NK-92 treated with Interleukin-12 subunit alpha and Interleukin-12 subunit beta, amount 100 ng/mL, for 24 hours (cell line): ENCODE data around the gene CREB5.

ENCODE experiments used
- DNase-seq: peaks from one replicate; lab custom pipeline; 2025; lab: John Stamatoyannopoulos, UW

The CREB5 gene

DNA sequence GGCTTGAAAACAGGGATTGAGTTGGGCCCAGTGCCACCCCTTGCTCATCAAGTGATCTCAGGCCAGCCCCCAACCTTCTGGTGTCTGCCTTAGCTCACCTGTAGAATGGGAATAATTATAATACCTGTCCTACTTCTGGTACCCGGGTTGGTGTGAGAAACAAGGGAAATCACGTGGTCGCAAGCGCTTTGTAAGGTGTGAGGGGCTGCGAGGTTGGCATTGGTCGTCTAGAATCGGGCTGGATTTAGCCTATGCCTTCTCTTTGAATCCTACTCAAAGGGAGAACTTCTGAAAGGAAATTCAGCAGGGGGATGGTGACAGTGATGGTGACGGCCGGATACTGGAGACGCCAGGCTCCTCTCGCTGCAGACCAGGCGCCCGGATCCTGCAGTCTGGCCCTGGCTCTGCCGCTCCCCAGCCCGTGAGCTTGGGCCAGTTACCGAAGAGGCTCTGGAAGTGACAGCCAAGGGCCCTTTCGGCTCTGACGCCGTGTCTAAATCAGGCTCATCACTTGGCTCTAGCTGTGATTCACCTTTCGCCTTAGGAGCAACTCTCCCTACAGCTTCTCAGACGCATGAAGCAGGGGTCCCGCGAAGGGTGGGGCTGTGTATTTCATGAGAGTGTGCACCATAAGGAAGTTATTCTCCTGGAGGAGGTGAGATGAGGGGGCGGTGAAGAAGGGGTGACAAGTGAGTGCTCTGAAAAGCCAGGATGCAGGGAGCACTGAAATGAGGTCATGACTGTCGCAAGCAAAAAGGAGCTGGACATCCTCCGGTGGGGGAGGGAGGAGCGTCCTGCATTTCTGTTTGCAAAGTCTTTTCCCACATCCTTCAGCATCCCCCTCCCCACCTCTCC is 4.0 kb upstream of the CREB5 start:
- no peak for DNase-seq

DNA sequence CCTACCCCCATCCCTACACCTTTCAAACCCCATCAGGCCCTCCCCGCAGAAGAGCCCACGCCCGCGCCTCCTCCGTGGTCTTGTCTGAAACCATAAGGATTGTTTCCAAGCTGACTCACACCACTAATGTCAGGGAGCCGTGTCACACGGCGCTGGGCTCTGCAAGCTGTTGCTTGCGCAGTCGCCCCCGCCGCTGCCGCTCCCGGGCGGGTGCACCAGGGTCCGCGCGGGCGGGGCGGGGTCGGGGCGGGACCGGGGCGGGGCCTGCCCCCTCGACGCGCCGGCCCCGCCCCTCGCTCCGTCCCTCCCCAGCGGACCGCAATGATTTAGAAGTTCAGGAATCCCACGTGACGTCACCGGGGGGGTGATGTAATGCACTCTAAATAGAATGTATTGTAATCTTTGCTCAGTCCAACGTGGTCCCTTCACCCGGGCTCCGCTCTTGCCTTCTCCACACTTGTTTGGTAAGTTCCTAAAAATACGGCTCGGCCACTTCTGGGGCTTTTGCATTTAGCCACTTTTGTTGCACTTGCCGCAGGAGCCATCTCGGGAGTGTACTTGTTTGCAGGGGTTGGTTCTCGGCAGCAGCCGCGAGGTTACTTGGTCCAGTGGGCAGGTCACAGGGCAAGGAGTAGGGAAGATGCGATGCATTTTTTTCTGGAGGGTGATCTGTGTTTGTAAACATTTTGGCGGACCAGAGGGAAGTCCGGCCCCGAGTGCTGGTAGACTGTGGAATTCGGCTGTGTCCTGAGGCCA is 3.2 kb upstream of the CREB5 start:
- no peak for DNase-seq

DNA sequence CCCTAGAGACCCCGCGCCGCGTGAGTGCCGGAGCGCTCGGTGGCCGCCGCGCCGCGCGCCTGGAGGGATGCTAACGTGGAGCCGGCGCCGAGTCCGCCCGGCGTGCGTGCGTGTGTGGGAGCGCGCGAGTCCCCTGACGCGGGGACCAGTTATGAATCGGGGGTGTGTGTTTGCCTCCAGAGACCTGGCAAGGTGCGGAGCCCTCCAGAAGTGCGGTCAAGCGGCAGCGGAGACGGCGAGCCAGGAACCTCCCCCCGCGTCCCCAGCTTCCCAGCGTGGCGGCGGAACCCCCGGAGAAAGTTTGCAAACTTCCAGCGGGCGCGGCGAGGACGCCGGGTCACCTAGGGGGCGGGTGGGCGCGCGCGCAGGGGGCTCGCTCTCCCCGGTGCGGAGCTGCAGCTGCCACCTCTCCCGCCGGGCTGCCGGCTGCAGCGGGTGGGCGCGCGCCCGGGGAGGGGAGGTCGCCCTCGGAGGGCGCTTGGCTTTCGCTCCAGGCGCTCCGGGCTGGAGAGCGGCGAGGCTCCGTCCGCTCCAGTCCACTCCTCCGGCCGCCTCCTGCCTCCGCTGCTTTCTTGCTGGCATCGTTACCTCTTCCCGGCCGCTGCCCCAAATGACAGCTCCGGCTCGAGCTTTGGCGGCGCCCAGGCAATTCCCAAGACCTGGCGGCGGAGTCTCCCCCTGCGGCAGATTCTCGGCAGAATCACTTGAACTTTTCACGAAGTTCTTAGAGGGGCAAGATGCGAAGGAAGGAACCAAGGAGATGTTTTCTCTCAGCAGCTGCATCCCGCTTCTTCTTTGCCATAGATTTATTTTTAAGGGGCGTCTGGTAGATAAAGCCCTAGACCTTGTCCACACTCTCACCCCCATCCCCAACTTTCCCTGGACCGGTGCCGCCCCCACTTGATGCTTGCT is 2.3 kb upstream of the CREB5 start:
- no peak for DNase-seq

GRCh38 chr7:28410628-28411531 is 1.4 kb upstream of the CREB5 start:
- DNase-seq, result no peak

DNA sequence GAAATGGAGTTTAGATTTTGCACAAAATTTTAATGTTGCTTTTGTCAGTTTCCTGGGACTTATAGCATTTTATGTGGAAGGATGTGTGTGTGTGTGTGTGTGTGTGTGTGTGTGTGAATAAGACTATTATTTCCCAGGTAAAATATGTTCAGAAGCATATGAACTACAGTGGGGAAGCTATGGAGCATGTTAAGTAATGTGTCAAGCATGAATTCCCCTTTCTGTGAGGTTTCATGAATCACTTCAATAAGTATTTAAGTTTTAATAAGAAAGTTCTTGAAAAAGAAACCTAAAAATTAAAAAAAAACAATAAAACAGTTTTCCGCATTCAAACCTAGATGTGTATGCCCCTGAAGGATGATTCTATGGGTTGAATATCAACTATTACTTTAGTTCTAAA is 693 bp downstream of the CREB5 start:
- no peak for DNase-seq

GRCh38 chr7:28414453-28414852 is 2.1 kb downstream of the CREB5 start:
- no peak for DNase-seq

DNA sequence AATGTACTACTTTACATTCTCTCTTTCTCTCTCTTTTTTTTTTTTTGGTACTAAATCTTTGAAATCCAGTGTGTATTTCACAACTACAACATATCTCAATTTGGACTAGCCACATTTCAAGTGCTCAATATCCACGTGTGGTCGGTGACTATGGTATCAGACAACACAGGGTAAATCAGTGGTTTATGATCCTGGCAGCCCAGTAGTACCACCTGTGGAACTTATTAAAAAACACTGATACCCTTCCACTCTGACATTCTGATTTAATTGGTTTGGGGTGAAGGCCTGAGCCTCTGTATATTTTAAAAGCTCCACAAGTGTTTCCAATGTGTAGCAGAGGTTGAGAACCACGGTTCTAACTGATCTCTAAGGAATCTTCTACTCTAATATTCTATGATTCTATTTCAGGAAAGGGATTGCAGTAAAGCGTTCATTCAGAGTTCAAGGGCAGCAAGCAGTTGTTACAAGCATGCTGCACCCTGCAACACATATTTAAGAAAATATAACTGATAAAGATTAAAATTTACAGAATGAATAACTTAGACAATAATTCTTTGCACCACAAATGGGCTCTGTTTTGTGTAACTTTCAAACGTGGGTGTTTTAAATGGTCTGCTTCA is 5.1 kb downstream of the CREB5 start:
- no peak for DNase-seq

DNA sequence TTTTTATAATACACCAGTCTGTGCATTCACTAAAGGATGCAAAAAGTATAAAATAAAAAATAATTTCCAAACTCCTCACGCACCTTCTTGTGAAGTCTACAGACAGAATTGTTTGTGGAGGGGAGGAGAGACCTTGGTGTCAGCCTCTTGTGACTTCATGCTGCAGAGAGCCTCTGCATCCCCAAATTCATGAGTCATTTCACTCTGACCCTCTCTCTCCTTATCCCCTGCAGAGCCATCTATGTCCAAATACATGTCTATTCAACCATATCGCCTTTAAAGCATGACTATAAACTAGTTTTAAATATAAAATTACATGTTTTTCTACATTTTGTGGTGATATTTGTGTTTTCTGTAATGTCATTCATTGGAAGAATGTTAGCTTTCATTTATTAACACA is 6.0 kb downstream of the CREB5 start:
- DNase-seq, result no peak

GRCh38 chr7:28418966-28419365 is 6.6 kb downstream of the CREB5 start:
- DNase-seq, result no peak

- DNase-seq, result no peak
These were observed 7.4 kb downstream of the CREB5 start for GRCh38 chr7:28419716-28420115.

DNA sequence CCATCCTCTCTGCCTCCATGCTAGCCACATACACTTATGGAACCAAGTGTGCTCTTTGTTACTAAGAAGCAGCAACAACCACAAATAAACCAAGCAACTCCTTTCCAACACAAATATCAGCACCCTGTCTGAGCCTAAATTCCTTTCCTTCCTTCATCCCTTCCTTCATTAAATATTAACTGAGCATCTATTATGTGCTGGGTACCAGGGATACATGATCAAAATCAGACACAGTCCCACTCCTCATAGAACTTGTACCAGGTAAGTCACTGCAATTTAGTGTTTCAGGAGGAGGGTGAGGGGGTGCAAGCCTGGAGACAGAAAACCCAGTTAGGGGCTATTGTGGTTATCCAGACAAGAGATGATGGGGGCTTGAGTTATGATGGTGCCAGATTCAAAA is 10.8 kb downstream of the CREB5 start:
- no peak for DNase-seq

DNA sequence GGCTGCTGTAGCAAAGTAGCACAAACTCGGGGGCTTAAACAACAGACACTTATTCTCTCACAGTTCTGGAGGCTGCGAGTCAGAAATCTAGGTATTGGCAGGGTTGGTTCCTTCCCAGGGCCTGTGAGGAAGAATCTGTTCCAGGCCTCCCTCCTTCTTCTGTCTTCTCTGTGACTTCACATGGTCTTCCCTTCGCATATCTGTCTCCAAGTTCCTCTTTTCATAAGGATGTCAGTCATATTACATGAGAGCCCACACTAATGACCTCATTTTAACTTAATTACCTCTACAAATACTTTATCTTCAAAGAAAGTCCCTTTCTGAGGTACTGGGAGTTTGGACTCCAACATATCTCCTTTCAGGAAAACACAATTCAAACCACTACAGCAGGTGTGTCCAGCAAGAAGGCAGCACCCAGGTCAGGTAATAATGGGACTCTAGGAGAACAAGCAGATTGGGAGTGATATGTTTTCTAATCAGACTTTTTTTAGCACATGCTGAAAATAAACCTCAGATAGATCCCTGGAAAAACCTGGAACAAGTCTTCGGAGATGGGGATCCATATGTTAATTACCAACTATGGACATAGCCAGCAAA is 11.7 kb downstream of the CREB5 start:
- no peak for DNase-seq

- no peak for DNase-seq
These were observed 13.2 kb downstream of the CREB5 start for GRCh38 chr7:28425496-28425895.

DNA sequence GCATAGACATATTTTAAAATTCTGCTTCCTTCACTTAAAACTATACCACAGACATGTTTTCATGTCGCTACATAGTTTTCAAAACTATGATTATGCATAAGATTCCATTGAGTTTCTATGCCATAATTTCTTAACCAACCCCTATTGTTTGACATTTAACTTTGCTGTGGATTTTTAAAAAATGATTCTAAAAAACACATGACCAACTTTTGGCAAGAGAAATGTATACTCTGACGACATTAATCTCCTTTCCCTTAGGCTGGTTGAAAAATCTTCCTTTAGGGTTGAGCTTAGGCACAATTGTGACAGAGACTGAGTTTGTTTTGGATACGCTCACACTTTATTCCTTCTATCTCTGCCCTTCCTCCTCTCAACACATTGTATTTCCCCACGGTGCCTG is 14.9 kb downstream of the CREB5 start:
- DNase-seq, result no peak

GRCh38 chr7:28430616-28431015 is 18.3 kb downstream of the CREB5 start:
- no peak for DNase-seq

DNA sequence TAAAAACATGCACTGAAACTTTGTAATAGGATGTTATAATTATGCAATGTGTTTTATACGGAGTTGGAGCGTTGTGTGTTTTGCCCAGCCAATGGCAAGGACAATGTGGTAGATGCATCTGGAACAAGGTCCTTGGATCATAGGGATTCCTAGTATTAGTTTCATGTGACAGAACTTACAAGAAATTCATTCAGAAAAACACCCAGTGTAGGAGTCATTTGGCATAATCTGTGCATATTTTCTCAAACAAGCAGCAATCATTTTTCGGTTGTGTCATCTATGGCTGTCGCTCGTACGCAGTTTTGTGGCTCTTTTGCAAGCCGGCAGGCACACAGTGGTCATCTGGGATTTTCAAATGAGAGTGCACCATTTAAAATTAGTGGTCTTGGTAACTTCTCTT is 19.8 kb downstream of the CREB5 start:
- no peak for DNase-seq

DNA sequence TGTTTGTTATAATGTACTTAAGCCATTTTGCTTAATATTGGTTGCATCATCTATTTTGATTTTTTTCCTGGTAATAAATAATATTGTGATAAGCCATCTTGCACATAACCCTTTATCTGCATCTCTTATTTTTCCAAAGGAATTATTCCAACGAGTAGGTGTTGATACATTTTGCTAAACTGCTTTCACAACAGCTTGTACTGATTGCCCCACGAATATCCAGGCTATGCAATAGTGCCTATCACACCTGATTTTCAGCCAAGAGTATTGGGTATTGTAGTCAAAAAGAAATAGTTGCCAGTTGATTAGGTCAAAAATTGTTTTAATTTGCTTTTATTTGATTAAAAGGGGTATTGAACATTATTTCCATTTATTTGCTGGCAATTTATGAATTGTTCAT is 20.7 kb downstream of the CREB5 start:
- DNase-seq, result no peak

DNA sequence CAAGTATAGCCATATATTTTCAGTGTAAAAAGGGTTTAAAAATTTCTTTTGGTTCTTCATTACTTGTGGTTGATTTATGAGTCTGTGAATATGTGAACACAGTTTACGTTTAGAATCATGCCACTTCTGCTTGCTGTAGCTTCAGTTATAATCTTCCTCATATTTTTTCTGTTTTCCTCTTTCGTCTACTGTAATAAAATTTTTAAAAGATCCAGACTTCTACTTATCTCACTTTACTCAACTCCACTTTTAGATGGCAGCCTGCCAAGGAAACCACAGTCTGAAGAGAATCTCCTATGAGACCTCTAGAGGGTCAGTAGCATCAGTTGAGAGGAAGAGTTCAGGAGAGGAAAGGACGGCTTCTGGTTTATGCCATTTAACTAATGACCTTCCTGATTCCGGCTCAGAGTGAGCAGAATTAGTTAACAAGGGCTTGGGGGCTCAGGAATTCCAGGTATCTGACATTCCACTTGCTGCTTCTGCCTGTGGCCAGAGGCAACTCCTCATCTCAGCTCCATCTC is 21.4 kb downstream of the CREB5 start:
- no peak for DNase-seq

GRCh38 chr7:28434510-28434909 is 22.2 kb downstream of the CREB5 start:
- DNase-seq, result no peak

DNA sequence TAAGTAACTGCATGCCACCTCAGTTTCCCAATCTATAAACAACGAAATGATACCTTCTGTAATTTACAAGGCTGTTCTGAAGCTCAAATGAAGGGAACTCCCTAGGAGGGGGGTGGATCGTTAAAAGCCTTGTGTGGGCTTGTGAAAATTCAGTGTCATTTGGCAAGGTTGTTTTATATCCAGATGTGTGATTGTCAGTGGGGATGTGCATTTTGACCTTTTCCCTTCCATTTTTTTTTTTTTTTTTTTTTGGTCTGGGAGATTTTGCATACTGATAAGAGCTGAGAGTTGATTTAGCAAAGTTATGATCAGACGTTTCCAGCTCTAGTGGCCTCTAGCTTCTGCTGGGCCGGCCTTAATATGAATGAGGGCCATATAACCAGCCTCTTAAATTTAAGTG is 22.8 kb downstream of the CREB5 start:
- no peak for DNase-seq
